NCI-H1436 treated with DMSO at 0.1 percent for 48 hours (cell line): Measurements from ENCODE around the gene ANKRD65.
"Not testable (repeated sequence)": the region's sequence is repeated elsewhere in the genome, so short reads cannot be mapped to it uniquely, and the experiment has no call there.

Source experiments
- DNase-seq: peaks from one replicate; lab custom pipeline; 2025; lab: John Stamatoyannopoulos, UW

ANKRD65 gene

GRCh38 chr1:1393428-1393827 lies 27.6 kb downstream of the ANKRD65 start:
- DNase-seq, result no peak

- no peak for DNase-seq
Observed at GRCh38 chr1:1393014-1393413, 28.1 kb downstream of the ANKRD65 start.

GRCh38 chr1:1391225-1391624 lies 29.9 kb downstream of the ANKRD65 start:
- no peak for DNase-seq

- no peak for DNase-seq
Observed at GRCh38 chr1:1390675-1391074, 30.4 kb downstream of the ANKRD65 start.

- no peak for DNase-seq
Observed at GRCh38 chr1:1388078-1388472, 33.0 kb downstream of the ANKRD65 start.

- no peak for DNase-seq
Observed at GRCh38 chr1:1387098-1388077, 33.7 kb downstream of the ANKRD65 start.

GRCh38 chr1:1385931-1386330 lies 35.1 kb downstream of the ANKRD65 start:
- no peak for DNase-seq

GRCh38 chr1:1385339-1385738 lies 35.7 kb downstream of the ANKRD65 start:
- not testable (repeated sequence) for DNase-seq

GRCh38 chr1:1381294-1381693 lies 39.8 kb downstream of the ANKRD65 start:
- DNase-seq, result no peak

GRCh38 chr1:1380860-1381259 lies 40.2 kb downstream of the ANKRD65 start:
- DNase-seq, result no peak

- no peak for DNase-seq
Observed at GRCh38 chr1:1377540-1378205, 43.4 kb downstream of the ANKRD65 start.

- no peak for DNase-seq
Observed at GRCh38 chr1:1376551-1377226, 44.4 kb downstream of the ANKRD65 start.

GRCh38 chr1:1374929-1375662 lies 46.0 kb downstream of the ANKRD65 start, which contains the start of gene AURKAIP1:
Gene AURKAIP1 (minus strand): TSS chr1:1375207. CDS start chr1:1374756, 451 bp downstream.
- DNase-seq, result peak; percentile 94

GRCh38 chr1:1374589-1374928 lies 46.5 kb downstream of the ANKRD65 start:
- no peak for DNase-seq

- no peak for DNase-seq
Observed at GRCh38 chr1:1373815-1374588, 47.1 kb downstream of the ANKRD65 start.

GRCh38 chr1:1373051-1373814 lies 47.8 kb downstream of the ANKRD65 start:
- DNase-seq, result no peak

- no peak for DNase-seq
Observed at GRCh38 chr1:1371746-1372711, 49.0 kb downstream of the ANKRD65 start.

GRCh38 chr1:1371364-1371745 lies 49.7 kb downstream of the ANKRD65 start:
- DNase-seq, result no peak

GRCh38 chr1:1370771-1371300 lies 50.2 kb downstream of the ANKRD65 start:
- DNase-seq, result no peak
